ENCODE results near the gene DUSP8. TPM values are rescaled to one million over a fixed set of nuclear protein-coding genes. Genes with fewer than 3 reads are reported as not detected.

Gene DUSP8
- total RNA-seq, 1 experiment from 2014 or later: 2.6 TPM

DNA sequence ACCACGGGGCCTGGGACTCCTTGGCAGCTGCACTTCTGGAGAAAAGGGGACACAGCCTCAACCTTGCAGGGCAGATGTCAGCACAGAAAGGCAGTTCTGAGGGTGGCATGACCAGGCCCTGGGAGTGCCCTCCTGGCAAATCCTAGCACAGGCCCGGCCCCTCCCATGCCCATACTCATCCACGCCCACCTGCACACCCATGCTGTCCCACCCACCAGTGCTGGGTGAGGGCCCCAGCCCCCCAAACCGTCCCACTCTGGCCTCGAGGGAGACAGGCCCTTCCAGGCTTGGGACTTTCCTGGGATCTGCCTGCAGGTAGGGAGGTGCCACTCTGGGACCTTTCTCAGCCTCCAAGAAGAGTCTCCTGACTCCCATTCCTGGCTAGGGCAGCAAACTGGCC is 10.1 kb downstream of the DUSP8 start:
- Histone ChIP-seq H3K9me2 (ENCODE audit: insufficient read depth) (no peaks in the 10 kb centered on the region), H3K4me3 (no peak overlapping the region), H4K20me1 (ENCODE audit: insufficient read depth) (no peaks in the 10 kb centered on the region), H3K36me3 (ENCODE audit: low read depth) (no peaks in the 10 kb centered on the region), H3F3A (ENCODE audit: insufficient read depth, low read depth) (no peaks in the 10 kb centered on the region; the same call in 1 of the 2 replicates), H3K79me2 (ENCODE audit: low read depth) (no peaks in the 10 kb centered on the region), H3K27me3 (ENCODE audit: insufficient read depth, low read depth) (no peaks in the 10 kb centered on the region), H3K4me1 (replicated peaks; ENCODE audit: insufficient read depth) (peaks cover 22% of the 10 kb centered on the region), H3K9me3 (ENCODE audit: insufficient read depth, low read depth) (no peaks in the 10 kb centered on the region), H3K27ac (no peak overlapping the region), H3K4me2 (no peak overlapping the region), H2AFZ (no peak overlapping the region)
- TF ChIP-seq EZH2 (IDR thresholded peaks at IDR 0.05; ENCODE audit: low read depth): no peak
- TF ChIP-seq, protein P1, sequence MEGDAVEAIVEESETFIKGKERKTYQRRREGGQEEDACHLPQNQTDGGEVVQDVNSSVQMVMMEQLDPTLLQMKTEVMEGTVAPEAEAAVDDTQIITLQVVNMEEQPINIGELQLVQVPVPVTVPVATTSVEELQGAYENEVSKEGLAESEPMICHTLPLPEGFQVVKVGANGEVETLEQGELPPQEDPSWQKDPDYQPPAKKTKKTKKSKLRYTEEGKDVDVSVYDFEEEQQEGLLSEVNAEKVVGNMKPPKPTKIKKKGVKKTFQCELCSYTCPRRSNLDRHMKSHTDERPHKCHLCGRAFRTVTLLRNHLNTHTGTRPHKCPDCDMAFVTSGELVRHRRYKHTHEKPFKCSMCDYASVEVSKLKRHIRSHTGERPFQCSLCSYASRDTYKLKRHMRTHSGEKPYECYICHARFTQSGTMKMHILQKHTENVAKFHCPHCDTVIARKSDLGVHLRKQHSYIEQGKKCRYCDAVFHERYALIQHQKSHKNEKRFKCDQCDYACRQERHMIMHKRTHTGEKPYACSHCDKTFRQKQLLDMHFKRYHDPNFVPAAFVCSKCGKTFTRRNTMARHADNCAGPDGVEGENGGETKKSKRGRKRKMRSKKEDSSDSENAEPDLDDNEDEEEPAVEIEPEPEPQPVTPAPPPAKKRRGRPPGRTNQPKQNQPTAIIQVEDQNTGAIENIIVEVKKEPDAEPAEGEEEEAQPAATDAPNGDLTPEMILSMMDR (conservative IDR thresholded peaks at IDR 0.05): no peak
- BruUV-seq (replicated peaks): no TSS peak
- no peak for DNase-seq
- ChIA-PET CTCF (no interaction called here), POLR2A (ENCODE audit: unreplicated experiment) (no interaction called here)
- intact Hi-C loops (cut with micrococcal nuclease; ENCODE audit: unreplicated experiment): no loop called here

DNA sequence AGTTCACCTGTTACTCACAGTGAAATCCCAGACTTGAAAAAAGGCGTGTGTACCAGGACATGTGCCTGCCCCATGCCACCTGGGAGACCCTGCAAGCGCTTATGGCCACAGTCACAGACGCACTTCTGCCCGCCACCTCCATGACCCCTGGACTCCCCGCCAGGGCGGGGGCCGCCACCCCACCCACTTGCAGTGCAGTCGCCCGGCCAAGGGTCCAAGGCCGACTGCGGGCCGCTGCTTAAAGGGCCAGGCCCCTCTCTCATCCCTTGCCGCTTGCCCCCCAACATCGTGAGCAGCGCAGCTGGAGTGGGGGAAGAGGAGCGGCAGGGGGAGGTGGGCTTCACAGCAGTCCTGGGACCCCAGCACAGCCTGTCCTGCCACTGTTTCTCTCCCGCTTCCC is 10.8 kb downstream of the DUSP8 start:
- Histone ChIP-seq H2AFZ (no peak overlapping the region), H3F3A (ENCODE audit: insufficient read depth, low read depth) (no peaks in the 10 kb centered on the region; the same call in 1 of the 2 replicates), H3K9me3 (ENCODE audit: insufficient read depth, low read depth) (no peaks in the 10 kb centered on the region), H3K9me2 (ENCODE audit: insufficient read depth) (no peaks in the 10 kb centered on the region), H3K79me2 (ENCODE audit: low read depth) (no peaks in the 10 kb centered on the region), H3K4me3 (no peak overlapping the region), H3K27me3 (ENCODE audit: insufficient read depth, low read depth) (no peaks in the 10 kb centered on the region), H3K27ac (no peak overlapping the region), H4K20me1 (ENCODE audit: insufficient read depth) (no peaks in the 10 kb centered on the region), H3K36me3 (ENCODE audit: low read depth) (no peaks in the 10 kb centered on the region), H3K4me2 (no peak overlapping the region), H3K4me1 (replicated peaks; ENCODE audit: insufficient read depth) (peaks cover 22% of the 10 kb centered on the region)
- CTCF ChIA-PET: no interaction called here
- intact Hi-C loops (cut with micrococcal nuclease; ENCODE audit: unreplicated experiment): no loop called here
- no TSS peak for BruUV-seq (replicated peaks)
- no peak for DNase-seq
- POLR2A ChIA-PET (ENCODE audit: unreplicated experiment): no interaction called here
- TF ChIP-seq, protein P1 (conservative IDR thresholded peaks at IDR 0.05): no peak
- TF ChIP-seq EZH2 (IDR thresholded peaks at IDR 0.05; ENCODE audit: low read depth): no peak

DNA sequence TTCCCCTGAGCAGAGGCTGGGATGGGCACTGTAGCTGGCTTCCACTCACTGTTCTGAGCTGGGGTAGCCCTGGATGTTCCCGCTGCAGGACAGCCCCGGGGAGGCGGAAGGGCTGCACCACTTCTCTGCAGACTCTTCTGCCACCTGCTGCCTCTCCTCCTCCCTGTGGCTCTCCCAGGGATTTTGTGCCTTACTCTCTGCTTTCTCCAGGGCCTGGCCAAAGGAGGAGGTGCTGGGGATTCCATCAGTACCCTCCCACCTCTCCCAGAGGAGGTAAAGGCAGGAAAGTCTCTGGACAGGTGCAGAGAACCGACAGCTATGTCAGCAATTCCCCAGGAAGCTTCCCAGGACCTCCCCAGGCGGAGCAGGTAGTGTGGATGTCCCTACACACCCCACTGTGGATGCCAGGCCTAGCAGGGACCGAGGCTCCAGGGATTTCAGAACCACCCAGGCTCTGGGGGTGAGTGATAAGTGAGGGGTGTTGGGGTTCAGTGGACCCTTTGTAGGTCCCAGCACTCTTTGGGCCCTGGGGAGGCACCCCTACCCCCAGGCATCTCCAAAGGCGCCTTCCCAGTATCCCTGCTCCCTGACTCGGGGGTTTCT is 11.3 kb downstream of the DUSP8 start:
- Histone ChIP-seq H3K9me2 (ENCODE audit: insufficient read depth) (no peaks in the 10 kb centered on the region), H3K79me2 (ENCODE audit: low read depth) (no peaks in the 10 kb centered on the region), H3K4me3 (no peak overlapping the region), H2AFZ (no peak overlapping the region), H3F3A (ENCODE audit: insufficient read depth, low read depth) (no peaks in the 10 kb centered on the region; the same call in 1 of the 2 replicates), H3K36me3 (ENCODE audit: low read depth) (no peaks in the 10 kb centered on the region), H4K20me1 (ENCODE audit: insufficient read depth) (no peaks in the 10 kb centered on the region), H3K9me3 (ENCODE audit: insufficient read depth, low read depth) (no peaks in the 10 kb centered on the region), H3K4me1 (replicated peaks; ENCODE audit: insufficient read depth) (peaks cover 22% of the 10 kb centered on the region), H3K27me3 (ENCODE audit: insufficient read depth, low read depth) (no peaks in the 10 kb centered on the region), H3K27ac (no peak overlapping the region), H3K4me2 (no peak overlapping the region)
- intact Hi-C loops (cut with micrococcal nuclease; ENCODE audit: unreplicated experiment): no loop called here
- ChIA-PET POLR2A (ENCODE audit: unreplicated experiment) (no interaction called here), CTCF (interaction anchor here (1.0 kb wide), 1 partner anchor 14 kb away, joined by 4 read pairs; no protein-coding TSS in a partner anchor)
- no peak for DNase-seq
- no TSS peak for BruUV-seq (replicated peaks)
- TF ChIP-seq, protein P1 (conservative IDR thresholded peaks at IDR 0.05): no peak
- TF ChIP-seq EZH2 (IDR thresholded peaks at IDR 0.05; ENCODE audit: low read depth): no peak
